Suppressor macrophage treated with lipopolysaccharide for 4 hours (primary cell): ENCODE data around the gene CDK5.

Experiments used
- DNase-seq: peaks from one replicate; pipeline ENCODE4 v3.0.0-alpha.2; 2020

Gene CDK5

DNA sequence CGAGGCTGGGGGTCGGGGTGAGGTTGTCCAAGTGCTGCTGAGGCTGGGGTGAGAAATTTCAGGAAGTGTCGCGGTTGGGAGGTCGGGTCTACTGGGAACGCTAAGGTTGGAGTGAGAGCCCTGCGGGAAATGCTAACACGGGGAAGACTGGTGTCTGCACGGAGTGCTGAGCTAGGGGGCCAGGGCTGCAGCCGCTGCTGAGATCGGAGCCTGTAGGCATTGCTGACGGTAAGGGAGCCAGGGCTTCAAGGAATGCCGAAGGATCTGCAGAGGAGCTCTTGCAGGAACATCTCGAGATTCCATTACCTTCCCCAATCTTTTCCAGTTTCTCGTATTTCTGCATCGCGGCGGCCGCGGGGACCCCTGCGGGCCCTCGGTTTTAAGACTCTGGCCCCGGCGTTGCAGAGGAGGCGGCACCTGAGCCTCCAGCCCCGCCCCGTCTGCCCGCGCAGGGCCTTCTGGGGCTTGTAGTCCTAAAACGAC lies at the start of gene CDK5:
TSS of gene CDK5 (minus strand) at position 392 of the 483 bp plus-strand sequence. CDS start at position 343, 49 bp downstream.
- DNase-seq: no peak

DNA sequence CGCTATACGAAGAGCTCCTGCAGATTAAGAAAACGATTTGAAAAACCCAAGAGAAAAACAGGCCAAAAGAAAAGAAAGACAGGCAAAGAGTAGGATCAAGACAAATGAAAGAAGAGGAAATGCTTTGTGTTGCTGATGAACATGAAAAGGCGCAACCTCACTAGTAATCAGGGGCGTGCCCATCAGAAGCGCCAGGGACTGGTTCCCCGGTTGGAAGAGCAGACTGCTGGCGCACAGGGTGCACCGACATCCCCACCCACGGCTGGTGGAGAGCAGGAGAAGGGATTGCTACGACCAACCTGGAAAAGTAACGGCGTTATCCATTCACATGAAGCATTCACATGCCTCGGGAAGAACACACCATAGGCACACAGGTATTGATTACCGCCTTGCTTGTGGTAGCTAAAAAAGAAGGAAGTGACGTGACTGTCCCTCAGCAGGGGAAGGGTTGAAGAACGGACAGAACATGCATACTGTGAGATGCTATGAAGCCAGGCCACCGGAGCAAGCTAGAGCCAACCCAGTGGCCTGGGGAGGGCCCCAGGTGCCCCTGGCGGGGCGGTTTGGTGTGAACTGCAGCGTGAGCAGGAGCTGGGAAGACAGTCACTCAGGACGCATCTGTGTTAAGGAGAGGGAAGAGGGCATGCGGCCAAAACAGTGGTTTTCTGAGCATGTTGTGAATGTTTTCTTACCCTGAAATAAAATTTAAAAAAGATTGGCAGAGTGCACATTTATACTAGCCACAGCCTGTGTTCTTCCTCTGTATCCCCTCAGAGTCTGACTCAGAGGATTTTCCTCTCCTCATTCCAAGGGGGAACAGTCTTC lies 46.9 kb upstream of the CDK5 start:
- no peak for DNase-seq

DNA sequence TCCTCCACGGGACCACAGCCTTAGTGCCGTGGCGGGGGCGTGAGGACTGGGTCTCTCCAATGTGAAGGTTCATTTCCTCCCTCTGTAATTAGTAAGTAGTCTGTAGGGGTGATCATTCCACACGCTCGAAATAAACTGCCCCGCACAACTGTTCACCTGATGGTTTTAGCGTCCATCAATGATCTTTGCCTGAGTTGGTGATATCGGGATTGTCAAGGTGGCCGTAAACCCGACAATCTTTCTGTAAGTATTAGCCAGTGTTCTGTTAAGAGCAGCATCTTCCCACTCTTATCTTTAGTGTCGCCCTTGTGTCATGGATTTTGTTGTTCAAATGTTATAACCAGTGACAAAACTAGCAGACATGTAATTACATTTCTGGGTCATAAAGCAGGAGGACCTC lies 46.3 kb upstream of the CDK5 start:
- DNase-seq: no peak

DNA sequence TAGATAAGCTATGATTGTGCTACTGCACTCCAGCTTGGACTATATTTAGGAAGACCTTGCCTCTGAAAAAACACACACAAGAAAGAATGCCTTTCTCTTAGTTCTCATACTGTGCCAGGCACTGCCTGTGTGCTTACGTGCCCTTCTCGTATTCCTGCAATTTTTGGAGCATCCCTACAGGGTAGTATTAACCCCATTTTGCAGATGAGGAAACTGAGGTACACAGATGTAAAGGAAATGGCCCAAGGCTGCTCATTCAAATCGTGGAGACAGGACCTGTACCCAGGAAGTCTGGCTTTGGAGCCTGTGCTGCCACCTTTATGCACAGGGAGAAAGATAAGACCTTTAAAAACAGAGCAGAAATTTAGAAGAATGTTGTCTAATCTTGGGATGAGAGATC lies 45.3 kb upstream of the CDK5 start:
- no peak for DNase-seq

DNA sequence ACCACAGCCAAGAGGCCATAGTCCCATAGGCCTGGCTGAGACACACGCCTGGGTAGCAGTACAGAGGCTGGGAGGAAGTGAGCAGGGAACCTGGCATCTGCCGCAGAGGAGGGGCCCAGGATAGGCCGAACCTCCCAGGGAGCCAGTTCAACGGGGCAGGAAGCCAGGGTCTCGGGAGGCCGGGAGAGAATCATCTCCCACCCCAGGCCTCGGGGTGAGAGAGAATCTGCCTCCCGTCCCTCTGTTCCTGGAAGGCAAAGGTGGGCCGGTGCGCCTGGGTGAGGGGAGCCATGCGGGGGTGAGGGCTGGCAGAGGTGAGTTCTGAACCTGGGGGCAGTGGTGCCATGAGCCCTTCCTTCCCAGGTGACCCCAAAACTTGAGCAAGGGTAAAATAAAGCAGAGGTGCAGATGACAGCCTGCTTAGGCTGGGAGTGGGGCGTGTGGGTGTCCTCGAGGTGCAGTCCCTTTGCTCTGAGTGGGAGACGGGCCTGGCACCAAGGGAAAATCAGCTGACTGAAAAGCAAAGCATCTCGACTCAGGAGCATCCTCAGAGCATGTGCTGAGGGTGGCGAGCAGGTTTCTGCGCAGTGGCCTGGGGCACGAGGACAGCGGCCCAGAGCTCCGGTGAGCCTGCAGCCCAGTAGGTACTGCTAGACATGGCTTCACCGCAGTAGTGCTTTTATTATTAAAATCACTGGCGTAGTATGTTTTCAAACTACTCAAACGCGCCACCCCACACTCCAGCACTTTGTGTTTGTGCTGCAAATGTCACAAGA lies 44.1 kb upstream of the CDK5 start:
- DNase-seq: no peak

DNA sequence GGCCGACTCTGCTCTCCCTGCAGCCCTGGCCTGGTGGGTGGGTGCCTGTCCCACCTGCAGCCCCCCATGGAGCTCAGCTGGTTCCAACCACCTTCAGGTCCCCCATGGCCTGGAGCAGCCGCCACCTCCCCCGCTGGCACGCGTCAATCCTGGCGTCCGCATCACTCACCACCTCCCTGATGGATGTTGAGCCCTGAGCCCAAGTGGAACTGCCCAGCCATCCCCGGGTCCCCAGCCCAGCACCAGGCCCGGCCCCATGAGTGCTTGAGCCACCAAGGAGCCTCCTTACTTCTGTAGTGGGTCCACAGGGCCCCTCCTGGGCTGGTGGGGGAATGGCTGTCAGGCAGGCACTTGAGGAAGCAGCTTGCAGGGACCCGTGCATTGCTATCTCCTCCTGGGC lies 43.2 kb upstream of the CDK5 start:
- no peak for DNase-seq

DNA sequence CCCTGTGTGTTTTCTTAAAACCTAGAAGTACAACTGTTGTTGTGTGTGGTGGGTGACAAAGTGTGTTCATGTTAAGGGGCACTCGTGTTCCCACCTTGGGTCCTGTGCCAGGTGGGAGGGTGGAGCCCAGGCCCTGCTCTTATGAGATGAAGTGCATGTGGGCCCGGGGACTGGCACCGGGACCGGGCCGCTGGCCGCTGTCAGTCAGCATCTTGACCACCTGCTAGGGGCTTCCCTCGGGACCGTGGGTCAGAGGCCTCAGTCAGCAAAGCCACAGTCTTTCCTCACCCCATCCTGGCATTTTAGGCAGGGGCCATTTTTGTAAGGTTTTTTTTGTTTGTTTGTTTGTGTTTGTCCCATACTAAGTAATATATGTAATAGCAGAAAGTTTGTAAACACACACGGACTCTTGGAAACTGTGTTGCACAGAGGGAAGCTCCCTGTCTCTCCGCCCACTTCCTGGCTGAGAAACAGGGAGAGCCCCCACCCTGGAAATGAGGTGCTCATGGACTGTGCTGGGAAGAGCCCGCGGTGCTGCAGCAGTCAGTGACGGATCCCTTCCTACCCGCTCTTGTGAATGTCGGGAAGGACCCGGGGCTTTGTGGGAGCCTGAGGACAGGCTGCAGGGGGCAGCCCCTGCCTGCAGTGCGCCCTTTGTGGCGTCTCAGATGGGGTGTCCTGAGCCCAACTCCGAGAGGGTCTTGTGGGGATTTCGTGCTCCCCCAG lies 42.0 kb upstream of the CDK5 start:
- no peak for DNase-seq

DNA sequence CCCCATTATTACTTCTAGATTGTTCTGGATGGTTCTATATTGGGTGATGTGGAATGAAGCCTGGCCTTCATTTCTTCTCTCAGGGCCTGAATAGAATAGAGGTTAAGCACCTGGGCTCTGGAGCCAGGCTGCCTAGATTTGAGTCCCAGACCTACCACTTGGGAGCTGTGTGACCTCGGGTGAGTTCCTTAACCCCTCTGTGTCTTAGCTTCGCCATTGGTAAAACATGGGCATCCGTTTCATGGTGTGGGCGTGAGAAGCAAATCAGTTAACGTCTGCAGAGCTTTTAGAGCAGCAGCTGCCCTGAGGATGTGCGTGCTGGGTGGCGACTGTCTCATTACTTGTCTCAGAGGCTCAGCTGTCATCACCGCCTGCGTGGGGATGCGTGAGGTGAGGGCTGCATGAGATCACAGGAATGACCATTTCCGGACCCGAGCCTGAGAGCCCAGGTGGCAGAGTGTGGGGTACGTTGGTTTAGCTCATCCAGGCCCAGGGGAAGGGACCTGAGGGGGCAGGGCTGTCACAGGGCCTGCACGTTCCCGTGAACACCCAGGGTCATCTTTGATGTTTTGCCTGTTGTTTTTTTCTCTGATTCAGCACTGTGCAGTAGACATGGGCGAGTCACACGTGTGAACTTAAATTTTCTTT lies 38.3 kb upstream of the CDK5 start:
- DNase-seq: no peak

DNA sequence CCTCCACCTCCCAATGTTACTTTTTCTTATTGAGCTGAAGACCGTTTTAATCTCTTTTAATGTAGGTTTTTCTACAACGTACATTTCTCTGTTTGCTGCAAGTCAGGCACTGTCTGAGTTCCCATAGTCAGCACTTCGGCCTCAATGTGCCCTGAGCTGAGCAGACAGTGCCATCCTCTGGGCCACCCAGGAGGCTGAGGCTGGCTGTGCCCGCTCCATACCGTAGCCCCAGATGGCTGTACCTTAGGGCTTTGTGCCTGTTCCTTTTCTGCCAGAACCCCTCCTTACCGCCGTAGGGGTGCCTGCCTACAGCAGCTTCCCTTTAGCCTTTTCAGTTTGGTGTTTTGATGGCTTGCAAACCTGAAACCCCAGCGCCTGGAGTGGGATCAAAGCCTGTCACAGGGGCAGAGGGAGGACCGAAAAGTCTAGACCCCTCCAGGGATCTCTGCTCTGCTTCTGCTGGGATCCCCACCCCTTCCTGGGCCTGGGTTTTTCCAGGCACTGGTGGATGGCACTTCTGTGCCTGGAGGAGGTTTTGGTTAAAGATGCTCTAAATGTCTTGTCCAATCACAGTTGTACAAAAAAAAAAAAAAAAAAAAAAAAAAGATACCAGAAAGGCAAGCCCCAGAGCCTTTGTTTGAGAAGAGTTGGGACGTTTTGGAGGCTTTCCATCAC lies 37.6 kb upstream of the CDK5 start:
- no peak for DNase-seq

DNA sequence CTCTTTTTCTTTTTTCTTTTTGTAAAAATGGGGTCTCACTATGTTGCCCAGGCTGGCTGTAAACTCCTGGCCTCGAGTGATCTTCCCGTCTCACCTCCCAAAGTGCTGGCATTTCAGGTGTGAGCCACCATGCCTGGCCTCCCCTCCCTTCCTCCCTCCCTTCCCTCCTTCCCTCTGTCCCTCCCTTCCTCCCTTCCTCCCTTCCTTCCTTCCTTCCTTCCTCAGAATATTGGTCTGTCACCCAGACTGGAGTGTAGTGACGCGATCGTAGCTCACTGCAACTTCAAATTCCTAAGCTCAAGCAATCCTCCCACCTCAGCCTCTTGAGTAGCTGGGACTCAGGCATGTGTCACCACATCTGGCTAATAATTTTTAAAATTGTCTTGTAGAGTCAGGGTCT lies 37.0 kb upstream of the CDK5 start:
- no peak for DNase-seq

DNA sequence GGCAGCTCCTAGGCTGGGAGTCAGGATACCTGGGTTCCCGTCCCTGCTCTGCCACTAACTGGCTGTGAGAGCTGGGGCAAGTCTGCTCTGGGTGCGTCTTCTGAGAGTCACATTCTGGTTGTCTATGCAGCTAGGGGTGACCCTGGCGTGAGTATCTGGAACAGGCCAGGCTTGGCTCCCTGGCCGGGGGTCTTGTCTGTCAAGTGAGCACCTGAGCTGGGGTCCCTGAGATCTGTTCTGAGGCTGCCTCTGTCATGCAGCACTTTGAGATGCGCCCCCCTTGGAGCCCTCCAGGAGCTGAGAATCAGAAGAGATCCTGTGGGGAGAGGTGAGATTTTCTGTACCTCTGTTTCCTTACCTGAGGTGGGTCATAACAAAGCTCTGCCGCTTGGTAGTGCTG lies 36.1 kb upstream of the CDK5 start:
- no peak for DNase-seq

DNA sequence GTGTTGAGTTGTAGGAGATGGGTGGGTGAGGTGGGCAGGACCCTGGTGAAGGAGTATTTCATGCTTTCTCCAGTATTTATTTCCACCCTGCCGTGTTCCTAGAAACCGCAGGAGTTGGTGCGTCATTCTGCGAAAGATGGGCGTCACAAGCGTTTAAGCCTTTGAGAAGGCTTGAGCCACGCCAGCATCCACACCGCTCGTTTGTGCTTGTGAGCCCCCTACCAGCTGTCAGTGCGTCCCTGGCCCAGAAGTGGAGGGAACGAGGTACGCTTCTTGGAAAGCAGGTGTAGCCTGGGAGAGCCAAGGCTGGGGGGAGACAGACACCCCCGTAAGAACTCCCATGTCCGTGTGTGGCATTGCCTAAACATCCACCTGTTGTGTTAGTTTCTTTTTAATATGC lies 34.3 kb upstream of the CDK5 start:
- no peak for DNase-seq

DNA sequence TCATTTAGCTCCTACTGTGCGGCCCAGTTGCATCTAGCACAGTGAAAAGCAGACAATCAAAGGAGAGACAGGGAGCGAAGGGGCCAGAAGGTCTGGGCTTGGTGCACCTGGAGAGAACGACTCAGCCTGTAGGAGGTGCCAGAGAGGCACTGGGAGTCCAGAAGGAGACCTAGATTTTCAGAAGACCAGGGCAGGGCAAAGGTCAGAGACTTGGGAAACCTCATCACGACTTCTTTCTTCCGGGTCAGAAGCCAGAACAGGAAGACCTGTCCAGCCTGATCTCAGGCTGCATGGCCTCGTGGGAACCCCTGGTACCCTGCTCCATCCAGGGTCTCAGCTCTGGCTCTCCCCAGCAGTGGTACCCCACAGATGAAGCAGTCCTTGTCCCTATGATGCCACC lies 33.7 kb upstream of the CDK5 start:
- DNase-seq: peak; percentile 71

DNA sequence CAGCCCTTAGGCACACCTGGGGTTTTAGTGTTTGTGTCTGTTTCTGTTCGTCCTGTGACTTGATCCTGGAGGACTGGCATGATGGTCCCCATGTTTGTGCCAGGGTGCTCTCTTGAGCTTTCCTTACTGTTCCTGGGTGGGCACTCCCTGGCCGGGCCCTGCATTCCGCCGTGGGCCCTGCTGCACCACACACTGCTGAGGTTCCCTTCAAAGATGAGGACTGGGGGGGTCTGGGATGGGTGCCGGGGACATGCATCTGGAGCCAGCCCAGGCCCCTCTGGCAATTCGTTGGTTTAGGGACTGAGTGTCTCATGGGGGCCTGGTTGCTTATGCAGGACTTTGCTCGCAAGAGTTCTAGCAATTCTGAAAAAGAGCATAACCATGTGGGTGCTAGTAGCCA lies 33.3 kb upstream of the CDK5 start:
- no peak for DNase-seq

DNA sequence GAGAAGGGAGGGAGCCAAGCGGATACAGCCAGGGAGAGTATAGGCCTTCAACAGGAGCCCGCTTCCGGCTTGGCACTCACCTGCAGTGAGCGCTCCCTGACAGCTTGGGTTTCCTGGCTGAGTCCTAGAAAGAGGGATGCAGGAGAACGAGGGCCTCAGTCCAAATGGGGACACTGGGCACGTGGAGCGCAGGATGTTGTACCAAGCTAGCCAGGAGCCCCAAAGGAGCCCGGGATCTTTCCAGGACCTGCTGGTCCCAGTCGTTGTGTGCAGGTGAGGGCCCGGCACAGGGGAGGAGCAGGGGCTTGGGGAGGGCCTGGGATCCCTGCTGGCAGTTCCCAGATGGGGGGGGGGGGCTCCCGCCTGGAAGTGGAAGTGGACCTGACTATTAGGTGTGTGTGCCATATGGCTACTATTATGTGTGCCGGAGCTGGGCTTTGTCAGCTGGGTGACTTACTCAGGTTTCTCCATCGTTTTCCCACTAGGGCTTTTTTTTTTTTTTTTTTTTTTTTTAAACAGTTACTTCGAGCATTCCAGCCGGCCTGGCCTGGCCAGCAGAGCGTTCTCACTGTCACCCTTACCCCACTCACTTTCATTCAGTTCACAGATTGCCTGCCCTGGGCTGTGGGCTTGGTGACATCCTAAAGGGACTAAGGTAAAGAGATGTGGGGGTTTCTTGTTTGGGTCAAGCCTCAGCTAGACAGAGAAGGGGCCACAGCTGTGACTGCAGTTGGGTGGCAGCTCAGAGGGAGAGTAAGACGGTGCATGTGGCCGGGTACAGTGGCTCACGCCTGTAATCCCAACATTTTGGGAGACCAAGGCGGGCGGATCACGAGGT lies 32.4 kb upstream of the CDK5 start:
- DNase-seq: no peak

DNA sequence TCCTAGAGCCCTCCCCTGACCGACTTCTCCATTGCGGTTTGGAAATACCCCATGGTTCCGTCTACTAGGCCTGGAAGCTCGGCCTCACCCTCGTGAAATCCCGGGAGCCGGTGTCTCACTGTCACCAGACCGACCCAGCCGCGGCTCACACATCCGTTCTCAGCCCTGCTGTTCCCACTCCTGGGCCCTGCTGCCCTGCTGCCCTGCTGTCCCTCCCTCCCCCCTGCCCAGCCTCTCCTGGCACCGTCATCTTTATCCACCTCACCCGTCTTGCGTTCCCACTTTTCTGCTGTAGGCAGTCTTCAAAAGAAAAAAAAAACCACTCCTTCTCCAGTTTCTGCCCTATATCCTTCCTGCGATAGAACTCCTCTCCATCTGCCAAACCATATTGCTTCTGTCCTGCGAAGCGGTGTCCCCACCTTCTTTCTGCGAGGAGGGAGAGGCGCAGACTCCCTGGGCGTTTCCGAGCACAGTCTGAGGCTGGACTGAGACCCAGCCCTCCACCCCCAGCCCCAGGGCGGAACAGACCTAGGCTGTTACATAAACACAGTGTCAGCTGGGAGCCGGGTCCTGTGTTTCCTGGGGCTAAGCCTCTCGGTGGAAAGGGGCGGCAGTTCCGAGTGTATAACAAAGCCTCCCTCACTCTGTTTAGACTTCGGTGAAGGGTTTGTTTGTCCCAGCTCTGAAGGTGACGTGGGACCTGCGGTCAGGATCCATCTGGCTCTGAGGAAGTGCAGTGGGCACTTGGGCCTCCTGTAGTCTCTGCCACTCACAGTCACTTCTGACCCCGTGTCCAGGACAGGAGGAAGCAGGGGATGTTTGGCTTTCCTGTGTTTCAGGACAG lies 31.4 kb upstream of the CDK5 start:
- peak; percentile 99 for DNase-seq

DNA sequence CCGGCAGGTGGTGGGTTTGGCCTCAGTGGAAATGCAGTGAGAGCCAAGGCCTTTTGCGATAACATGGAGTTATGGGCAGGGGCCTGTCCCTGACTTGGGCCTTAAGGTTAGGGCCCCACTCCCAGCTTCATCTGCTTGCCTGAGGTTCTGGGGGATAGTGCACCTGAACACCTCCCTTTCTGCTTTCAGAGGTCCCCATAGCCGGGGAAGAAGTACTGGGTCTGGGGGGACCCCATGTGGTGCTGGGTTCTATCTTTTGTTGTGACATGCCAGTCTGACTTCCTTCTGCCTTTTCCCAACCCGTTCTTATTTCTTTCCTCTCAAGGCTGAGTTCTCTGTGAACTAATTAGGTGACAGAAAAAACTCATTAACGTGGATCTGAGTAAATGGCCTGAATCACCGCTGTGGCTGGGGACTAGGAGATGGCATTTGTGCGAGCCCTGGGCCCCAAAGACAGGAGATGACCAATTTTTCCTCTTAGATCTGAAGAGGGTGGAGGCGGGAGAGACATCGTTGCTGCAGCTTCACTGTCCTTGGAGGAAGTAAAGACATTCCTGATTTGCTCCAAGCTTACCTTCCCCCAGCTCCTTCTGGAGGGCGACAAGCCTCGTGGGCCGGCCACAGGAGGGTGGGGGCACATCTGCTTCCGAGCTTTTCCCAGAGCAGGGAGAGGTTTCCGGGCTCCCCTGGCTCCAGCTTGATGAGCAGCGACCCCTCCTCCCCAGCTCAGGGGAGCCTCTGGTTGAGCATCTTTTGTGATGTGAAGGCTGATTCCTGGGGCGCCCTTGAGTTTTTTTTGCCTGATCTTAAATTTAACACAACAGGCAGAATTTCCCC lies 30.5 kb upstream of the CDK5 start:
- peak; percentile 80 for DNase-seq

DNA sequence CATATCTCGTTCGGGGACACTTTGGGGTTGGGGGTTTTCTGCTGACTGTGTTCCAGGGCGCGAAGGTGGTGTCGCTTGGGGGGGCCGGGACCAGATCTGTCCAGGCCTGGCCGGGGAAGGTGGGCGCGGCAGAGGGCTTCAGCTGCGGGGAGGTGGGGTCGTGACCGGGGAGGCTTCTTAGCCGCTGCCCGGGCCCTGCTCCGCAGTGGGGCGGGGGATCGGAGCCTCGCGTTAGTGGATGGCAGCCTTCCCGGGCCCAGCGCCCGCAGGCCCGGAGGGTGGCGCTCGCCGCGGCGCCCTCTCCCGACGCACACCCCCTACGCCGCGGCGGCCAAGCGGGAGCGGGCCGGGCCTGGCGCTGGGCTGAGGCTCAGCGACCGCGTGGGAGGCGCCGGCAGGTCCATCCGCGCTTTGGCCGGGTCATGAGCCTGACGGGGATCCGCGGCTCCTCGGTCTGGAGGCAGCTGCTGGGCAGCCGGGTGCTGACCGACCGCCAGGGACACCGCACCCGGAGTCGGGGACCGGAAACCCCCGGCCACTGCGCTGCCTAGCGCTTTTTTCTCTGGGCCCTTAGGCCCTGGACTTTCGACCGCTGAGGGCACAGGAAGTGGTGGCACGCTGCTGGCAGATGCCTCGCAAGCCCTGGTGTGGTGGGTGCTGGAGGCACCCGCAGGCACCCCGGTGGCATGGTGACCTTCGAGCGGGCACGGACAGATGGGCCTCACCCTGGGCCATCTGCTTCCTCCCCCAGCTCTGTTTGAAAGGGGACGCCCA lies 29.7 kb upstream of the CDK5 start:
- DNase-seq: peak; percentile 75

DNA sequence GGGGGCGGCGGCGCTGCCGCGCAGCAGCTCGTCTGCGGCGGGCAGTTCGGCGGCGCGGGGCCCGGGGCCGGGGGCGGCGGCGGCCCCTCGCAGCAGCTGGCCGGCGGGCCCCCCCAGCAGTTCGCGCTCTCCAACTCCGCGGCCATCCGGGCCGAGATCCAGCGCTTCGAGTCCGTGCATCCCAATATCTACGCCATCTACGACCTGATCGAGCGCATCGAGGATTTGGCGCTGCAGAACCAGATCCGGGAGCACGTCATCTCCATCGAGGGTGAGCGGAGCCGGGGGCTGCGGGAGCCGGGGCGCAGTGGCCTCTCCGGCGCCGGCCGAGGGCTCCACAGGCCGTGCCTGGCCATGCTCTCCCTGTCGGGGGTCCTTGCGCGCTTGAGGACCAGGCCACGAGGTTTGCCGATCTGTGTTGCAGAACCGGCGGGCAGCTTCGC lies 29.1 kb upstream of the CDK5 start:
- DNase-seq: peak; percentile 40
